T47D (cell line): ENCODE data around the gene RUFY3.
"Not testable (repeated sequence)": the region's sequence is repeated elsewhere in the genome, so short reads cannot be mapped to it uniquely, and the experiment has no call there.

Experiments used
- DNase-seq, 2 experiments: peaks; one replicate each; pipeline versions ENCODE4 v3.0.0 to v3.0.0-alpha.2; 2011 to 2012; ENCODE audit warnings: low read depth in 1 of 2, low spot score in 1 of 2
- JUND ChIP-seq: IDR thresholded peaks from 2 replicates; pipeline ENCODE4 v1.6.1; 2012; ENCODE audit warnings: low read depth
- in situ Hi-C: cut with HindIII; loops from 2 replicates; pipeline ENCODE4 v1.10.0; 2016; ENCODE audit warnings: low sequenced_read_pairs, low pct_unique_long_range_greater_than_20kb

Gene RUFY3

DNA sequence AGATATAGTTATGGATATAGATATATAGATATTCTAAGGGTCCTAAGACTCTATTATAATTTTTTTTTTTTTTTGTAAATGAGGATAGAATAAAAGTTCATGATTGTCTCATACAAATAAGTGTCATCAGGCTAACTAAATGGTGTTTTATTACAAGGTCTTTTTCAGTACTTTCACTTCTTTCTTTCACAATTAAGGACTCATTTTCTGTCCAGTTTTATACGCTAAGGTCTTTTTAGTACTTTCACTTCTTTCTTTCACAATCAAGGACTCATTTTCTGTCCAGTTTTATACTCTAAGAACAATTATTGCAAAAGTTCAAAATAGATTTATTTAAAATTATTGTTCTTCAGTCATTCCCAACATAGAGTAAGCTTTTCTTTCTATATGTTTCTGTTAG is 32.7 kb downstream of the RUFY3 start:
- no peak for TF ChIP-seq JUND
- DNase-seq, result no peak
- in situ Hi-C loops, result no loop called here

DNA sequence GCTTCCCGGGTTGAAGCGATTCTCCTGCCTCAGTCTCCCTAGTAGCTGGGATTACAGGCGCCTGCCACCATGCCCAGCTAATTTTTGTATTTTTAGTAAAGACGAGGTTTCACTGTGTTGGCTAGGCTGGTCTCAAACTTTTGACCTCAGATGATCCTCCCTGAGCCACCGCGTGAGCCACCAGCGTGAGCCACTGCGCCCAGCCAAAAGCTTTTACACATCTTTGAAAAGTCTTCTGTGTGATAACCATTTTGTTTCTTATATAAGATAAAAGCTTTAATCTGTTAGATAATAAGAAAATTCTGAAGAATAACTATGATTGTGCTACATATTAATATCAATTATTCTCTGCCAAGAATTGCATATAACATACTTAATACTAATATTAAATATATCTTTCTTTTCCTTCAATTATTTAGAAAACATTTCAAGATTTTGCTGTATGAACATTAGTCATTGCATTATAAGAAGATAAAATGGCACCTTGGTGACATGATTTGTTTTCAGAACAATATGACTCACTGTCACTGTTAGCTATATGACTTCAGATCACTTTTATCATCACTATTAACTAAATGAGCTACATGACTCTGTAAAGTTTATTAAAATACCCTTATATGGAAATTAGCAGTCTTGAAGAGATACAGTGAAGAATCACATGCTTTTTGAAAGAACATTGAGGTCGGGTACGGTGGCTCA is 33.4 kb downstream of the RUFY3 start:
- no peak for DNase-seq
- in situ Hi-C loops, result no loop called here

DNA sequence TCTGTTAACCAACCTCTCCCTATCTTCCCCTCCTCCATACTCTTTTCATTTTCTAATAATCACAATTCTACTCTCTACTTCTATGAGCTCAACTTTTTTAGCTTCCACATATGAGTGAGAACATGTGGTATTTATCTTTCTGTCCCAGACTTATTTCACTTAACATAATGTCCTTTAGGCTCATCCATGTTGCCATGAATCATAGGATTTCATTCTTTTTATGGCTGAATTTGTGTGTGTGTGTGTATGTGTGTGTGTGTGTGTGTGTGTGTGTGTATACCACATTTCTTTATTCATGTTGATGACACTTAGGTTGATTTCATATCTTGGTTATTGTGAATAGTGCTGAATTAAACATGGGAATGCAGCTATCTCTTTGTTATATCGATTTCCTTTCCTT is 37.4 kb downstream of the RUFY3 start:
- DNase-seq, result no peak
- in situ Hi-C loops, result no loop called here

More for the DNA sequence above, 33.4 kb downstream of the RUFY3 start:
- TF ChIP-seq JUND, result no peak

DNA sequence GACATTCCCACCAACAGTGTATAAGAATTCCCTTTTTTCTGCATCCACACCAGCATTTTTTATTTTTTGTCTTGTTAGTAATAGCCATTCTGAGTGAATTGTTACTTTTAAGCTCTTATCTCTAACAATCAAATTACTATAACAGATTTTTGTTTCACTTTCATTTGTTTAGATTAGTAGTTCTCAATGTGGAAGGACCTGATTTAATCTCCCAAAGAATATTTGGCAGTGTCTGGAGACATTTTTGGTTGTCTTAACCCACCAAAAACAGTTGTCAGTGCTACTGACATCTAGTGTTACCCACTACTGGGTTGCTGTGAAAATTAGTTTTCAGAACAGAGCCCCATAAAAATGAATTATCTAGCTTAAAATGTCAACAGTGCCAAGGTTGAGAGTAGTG is 37.9 kb downstream of the RUFY3 start:
- in situ Hi-C loops, result no loop called here
- DNase-seq, result no peak
- no peak for TF ChIP-seq JUND

More for the DNA sequence above, 37.4 kb downstream of the RUFY3 start:
- no peak for TF ChIP-seq JUND

DNA sequence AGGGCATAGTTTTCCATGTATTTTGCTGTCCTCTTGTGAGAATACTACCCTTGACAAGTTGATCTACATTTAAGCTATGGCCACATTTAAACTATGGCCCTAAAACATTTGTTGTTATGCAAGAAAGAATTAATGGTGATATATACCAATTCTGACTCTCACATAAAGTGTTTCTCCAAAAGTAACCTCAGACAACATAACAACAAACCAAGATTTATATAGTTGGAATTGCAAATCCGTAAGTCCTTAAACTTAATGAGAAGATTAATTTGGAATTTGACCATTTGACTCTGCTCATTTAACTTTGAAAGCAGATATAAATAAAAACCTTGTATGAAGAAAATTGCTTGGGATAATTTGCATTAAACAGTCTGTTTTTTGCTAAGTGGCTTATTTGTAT is 38.9 kb downstream of the RUFY3 start:
- TF ChIP-seq JUND, result no peak
- in situ Hi-C loops, result no loop called here
- DNase-seq, result no peak

DNA sequence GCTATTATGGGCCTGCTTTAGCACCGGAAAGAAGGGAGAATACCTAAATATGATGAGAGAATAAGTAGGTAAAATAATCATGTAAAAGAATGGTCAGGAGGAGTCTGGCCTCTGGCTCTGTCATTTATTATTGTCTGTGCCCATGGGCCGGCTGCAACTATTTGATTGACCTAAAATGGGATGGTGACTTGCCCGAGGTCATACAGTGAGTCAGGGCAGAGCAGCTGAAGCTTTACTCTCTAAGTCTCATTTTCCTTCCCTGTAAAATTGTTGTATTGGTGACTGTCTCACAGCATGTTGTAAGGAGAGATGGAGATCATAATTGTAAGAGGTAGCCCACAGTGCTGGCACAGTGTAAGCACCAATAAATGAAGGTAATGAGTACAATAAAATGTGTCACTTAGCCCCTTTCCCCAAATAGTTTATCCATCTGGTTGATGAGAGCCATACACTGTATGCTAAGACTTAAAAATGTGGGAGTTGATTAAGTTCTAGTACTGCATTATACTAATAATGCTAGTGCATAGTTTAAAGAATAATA is 39.6 kb downstream of the RUFY3 start:
- in situ Hi-C loops, result no loop called here
- no peak for TF ChIP-seq JUND
- DNase-seq, result no peak

DNA sequence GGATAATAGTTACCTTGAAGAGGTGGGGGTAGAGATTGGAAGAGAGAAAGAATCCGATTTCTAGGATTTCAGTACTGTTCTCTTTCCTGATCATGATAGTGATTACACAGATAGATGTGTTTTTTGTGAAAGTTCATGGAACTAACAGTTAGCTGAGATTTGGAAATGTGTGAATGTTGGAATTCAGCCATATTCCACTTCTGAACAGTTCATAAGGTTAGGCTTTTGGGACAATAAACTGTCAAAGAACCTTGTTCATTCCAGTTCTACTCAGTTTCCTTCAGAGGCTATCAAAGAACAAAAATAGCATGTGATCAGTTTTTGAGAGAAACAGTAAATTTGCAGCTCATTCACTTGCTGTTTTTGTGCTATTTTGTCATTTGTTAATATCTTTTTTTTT is 43.6 kb downstream of the RUFY3 start:
- no peak for DNase-seq
- in situ Hi-C loops, result no loop called here

DNA sequence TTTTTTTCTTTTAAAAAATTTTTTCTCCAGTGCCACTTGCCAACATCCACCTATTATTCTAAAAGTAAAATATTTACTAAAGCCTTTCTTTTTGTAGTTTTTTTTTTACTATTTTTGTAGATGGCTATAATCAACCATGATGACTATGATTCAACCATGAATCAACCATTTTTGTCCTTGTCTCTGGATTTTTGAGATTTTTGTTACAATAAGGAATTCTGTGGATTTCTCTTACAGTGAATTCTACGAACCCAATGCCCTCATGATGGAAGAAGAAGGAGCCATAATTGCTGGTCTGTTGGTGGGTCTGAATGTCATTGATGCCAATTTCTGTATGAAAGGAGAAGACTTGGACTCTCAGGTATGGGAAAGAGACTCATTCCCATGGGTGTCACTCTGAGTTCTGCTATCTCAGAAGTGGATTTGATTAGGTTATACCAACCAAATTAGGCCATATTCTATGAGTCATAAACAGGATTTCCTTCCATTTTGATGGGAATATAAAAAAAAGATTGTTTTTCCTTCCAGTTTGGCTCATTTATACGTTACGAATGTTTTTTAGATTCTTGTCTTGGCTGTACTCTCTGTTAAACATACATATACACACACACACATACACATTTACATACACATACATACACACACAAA is 46.7 kb downstream of the RUFY3 start:
- no peak for DNase-seq
- in situ Hi-C loops, result no loop called here
- no peak for TF ChIP-seq JUND

More for the DNA sequence above, 43.6 kb downstream of the RUFY3 start:
- TF ChIP-seq JUND, result no peak

DNA sequence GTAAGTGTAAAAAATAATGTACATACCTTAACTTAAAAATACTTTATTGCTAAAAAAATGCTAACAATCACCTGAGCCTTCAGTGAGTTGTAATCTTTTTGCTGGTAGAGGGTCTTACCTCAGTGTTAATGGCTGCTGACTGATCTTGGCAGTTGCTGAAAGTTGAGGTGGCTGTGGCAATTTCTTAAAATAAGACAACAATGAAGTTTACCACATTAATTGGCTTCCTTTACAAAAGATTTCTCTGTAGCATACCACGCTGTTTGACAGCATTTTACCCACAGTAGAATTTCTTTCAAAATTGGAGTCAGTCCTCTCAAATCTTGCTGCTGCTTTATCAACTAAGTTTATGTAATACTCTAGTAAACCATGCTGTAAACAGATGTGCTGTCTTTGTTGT is 47.6 kb downstream of the RUFY3 start:
- in situ Hi-C loops, DNase-seq: not testable (repeated sequence)

DNA sequence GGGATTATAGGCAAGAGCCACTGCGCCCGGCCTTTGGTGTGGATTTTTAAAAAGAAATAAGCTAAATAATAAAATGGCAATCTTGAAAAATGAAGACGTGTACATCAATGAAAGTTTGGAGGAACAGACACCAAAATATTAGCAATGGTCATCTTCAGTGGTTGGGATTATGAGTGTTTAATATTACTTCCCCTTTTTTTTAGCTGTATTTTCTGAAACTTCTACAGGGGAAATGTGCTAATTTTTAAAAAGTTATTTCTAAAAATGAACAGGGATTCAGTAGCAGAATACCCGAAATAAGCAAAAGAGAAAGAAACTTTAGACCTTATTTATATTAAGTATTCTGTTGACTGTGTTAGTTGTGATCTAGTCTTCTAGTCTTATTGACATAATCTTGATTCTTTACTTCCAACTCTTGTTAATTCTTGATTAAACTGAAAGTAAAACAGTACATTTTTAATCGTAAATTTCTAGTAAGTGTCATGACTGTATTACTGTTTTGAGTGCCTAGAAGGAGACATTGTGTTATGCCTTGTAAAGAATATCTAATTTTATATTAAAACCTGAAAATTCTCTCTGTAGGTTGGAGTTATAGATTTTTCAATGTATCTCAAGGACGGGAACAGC is 51.3 kb downstream of the RUFY3 start:
- in situ Hi-C loops, result no loop called here
- TF ChIP-seq JUND, result no peak
- no peak for DNase-seq

DNA sequence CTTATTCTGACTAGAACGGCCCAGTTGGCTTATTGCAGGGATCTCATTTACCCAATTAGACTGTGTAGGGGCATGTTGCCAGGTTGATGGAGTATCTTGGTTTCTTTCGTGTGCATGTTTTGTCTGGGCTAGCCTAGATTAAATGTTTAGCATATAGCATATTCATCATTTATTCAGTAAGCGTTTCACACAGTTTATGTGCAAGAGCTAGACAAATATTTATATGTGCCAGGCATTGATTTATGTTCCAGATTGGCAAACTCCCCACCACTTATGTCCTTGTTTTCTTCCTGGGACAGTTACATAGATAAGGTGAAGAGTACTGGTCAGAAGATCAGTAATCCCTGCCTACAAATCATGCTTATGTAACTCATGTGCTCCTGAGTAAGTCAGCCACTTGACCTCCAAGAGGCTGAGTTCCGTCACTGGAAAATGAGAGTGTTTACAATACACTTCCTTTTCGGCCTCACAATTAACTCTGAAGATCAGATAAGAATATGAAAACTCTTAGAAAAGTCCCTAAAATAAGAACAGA is 57.2 kb downstream of the RUFY3 start:
- in situ Hi-C loops, result no loop called here
- DNase-seq, result peak in 1 of 2 experiments; percentile 6
- no peak for TF ChIP-seq JUND

DNA sequence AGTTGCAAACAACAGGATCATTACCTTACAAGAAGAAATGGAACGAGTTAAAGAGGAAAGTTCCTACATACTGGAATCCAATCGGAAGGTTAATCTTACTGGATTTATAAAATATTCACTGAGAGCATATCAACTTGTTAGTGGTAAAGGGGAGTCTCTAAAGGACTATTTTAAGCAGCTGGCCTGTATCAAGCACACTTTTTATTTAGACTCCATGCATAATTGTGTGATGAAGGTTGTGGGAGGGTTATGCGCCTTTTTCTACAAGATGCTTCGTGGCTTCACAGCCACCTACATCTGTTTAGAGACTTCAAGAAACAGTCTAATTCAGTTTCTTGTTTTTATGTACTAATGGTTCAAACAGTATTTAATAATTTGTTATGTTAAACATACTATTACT is 61.3 kb downstream of the RUFY3 start:
- no peak for DNase-seq
- in situ Hi-C loops, result no loop called here
- no peak for TF ChIP-seq JUND

DNA sequence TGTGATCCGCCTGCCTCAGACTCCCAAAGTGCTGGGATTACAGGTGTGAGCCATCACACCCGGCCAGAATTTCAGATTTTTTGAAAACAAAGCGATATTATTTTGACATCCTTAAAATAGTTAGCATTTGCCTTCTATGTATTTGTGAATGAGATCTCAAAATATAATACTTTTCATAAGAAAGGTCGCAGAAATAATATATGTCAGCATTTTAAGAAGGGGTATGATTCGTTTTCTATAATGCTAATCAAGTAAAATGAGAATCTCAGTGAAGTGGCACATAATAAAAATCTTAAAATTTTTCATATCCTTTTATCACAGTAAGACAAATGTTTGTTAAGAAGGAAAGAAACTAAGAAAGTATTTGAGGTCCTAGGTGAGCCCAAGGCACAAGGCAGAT is 65.7 kb downstream of the RUFY3 start:
- TF ChIP-seq JUND, result no peak
- DNase-seq, result no peak
- in situ Hi-C loops, result no loop called here
